ENCODE results near the gene GARIN5B. TPM values are rescaled to one million over a fixed set of nuclear protein-coding genes. Genes with fewer than 3 reads are reported as not detected.
A peak's percentile ranks its signal among the peaks of the same experiment; 100 is the strongest.

The GARIN5B gene
- total RNA-seq, 1 experiment from 2014 or later = 0.11 TPM

- BruUV-seq (replicated peaks) = no TSS peak
- Histone ChIP-seq H4K20me1 (ENCODE audit: insufficient read depth) (peaks cover 15% of the 10 kb centered on the region), H3K4me3 (no peak overlapping the region), H3K9me3 (ENCODE audit: insufficient read depth, low read depth) (no peaks in the 10 kb centered on the region), H3K27ac (no peak overlapping the region), H3K4me2 (no peak overlapping the region), H3K4me1 (replicated peaks; ENCODE audit: insufficient read depth) (peaks cover 31% of the 10 kb centered on the region), H2AFZ (no peak overlapping the region), H3K36me3 (ENCODE audit: low read depth) (0 out of 2 replicates have a peak, but pooled peaks cover 6% of the 10 kb centered on the region), H3F3A (ENCODE audit: insufficient read depth, low read depth) (peaks cover 40% of the 10 kb centered on the region; the same call in 1 of the 2 replicates), H3K9me2 (ENCODE audit: insufficient read depth) (no peaks in the 10 kb centered on the region), H3K27me3 (ENCODE audit: insufficient read depth, low read depth) (no peaks in the 10 kb centered on the region), H3K79me2 (ENCODE audit: low read depth) (peaks cover 22% of the 10 kb centered on the region)
- ChIA-PET POLR2A (ENCODE audit: unreplicated experiment) (interaction anchor here (0.6 kb wide), 1 partner anchor 253 kb away, joined by 7 read pairs; no protein-coding TSS in a partner anchor), CTCF (no interaction called here)
- intact Hi-C loops (cut with micrococcal nuclease; ENCODE audit: unreplicated experiment) = no loop called here
- no peak for DNase-seq
- TF ChIP-seq EZH2 (IDR thresholded peaks at IDR 0.05; ENCODE audit: low read depth) = no peak
- no peak for TF ChIP-seq CTCF (conservative IDR thresholded peaks at IDR 0.05)
These were observed 16.1 kb upstream of the GARIN5B start for GRCh38 chr19:55379174-55379573.

- Histone ChIP-seq H3K79me2 (ENCODE audit: low read depth) (peaks cover 13% of the 10 kb centered on the region), H3K9me3 (ENCODE audit: insufficient read depth, low read depth) (no peaks in the 10 kb centered on the region), H3K27ac (no peak overlapping the region), H3K4me3 (no peak overlapping the region), H3K36me3 (ENCODE audit: low read depth) (0 out of 2 replicates have a peak, but pooled peaks cover 6% of the 10 kb centered on the region), H3K27me3 (ENCODE audit: insufficient read depth, low read depth) (no peaks in the 10 kb centered on the region), H2AFZ (no peak overlapping the region), H3K9me2 (ENCODE audit: insufficient read depth) (no peaks in the 10 kb centered on the region), H3K4me1 (replicated peaks; ENCODE audit: insufficient read depth) (peaks cover 40% of the 10 kb centered on the region), H4K20me1 (ENCODE audit: insufficient read depth) (peaks cover 15% of the 10 kb centered on the region), H3F3A (ENCODE audit: insufficient read depth, low read depth) (peaks cover 48% of the 10 kb centered on the region; the same call in 1 of the 2 replicates), H3K4me2 (no peak overlapping the region)
- no TSS peak for BruUV-seq (replicated peaks)
- no peak for DNase-seq
- CTCF ChIA-PET = no interaction called here
- intact Hi-C loops (cut with micrococcal nuclease; ENCODE audit: unreplicated experiment) = no loop called here
- POLR2A ChIA-PET (ENCODE audit: unreplicated experiment) = interaction anchor here (0.5 kb wide), 1 partner anchor 29 kb away, joined by 9 read pairs; no protein-coding TSS in a partner anchor
- TF ChIP-seq CTCF (conservative IDR thresholded peaks at IDR 0.05) (no peak), EZH2 (IDR thresholded peaks at IDR 0.05; ENCODE audit: low read depth) (no peak)
These were observed 14.5 kb upstream of the GARIN5B start for GRCh38 chr19:55377356-55378131.

- Histone ChIP-seq H3F3A (ENCODE audit: insufficient read depth, low read depth) (peaks cover 53% of the 10 kb centered on the region; the same call in 1 of the 2 replicates), H4K20me1 (ENCODE audit: insufficient read depth) (peaks cover 15% of the 10 kb centered on the region), H3K4me1 (replicated peaks; ENCODE audit: insufficient read depth) (peaks cover 38% of the 10 kb centered on the region), H3K4me2 (no peak within 1 kb of the TSS), H3K4me3 (no peak within 1 kb of the TSS), H3K9me2 (ENCODE audit: insufficient read depth) (no peaks in the 10 kb centered on the region), H3K79me2 (ENCODE audit: low read depth) (peaks cover 1% of the 10 kb centered on the region), H3K27ac (no peak within 1 kb of the TSS), H3K27me3 (ENCODE audit: insufficient read depth, low read depth) (no peaks in the 10 kb centered on the region), H2AFZ (no peak within 1 kb of the TSS), H3K9me3 (ENCODE audit: insufficient read depth, low read depth) (no peaks in the 10 kb centered on the region), H3K36me3 (ENCODE audit: low read depth) (0 out of 2 replicates have a peak, but pooled peaks cover 6% of the 10 kb centered on the region)
- no peak for TF ChIP-seq CTCF (conservative IDR thresholded peaks at IDR 0.05)
- TF ChIP-seq EZH2 (IDR thresholded peaks at IDR 0.05; ENCODE audit: low read depth) = no peak
- ChIA-PET CTCF (no interaction called here), POLR2A (ENCODE audit: unreplicated experiment) (interaction anchor here (0.5 kb wide), 1 partner anchor 13 kb away, joined by 5 read pairs; the partner anchor contains the start of gene GARIN5B)
- DNase-seq = peak in 1 of 2 experiments; percentile 70
- BruUV-seq (replicated peaks) = no TSS peak
- intact Hi-C loops (cut with micrococcal nuclease; ENCODE audit: unreplicated experiment) = no loop called here
These were observed 13.3 kb upstream of the GARIN5B start, which contains the start of gene TMEM190 for GRCh38 chr19:55376241-55376933. TSS of gene TMEM190 (plus strand) at chr19:55376826. CDS start at chr19:55376854, 28 bp downstream.
